Thyroid gland (tissue), 4 donors: ENCODE measurements around the gene PLAAT2. TPM values are rescaled to one million over a fixed set of nuclear protein-coding genes. Genes with fewer than 3 reads are reported as not detected.
"Not testable (repeated sequence)": the region's sequence is repeated elsewhere in the genome, so short reads cannot be mapped to it uniquely, and the experiment has no call there.

Source experiments
- DNase-seq, 2 donors: peaks; one replicate each; pipeline ENCODE4 v3.0.0-alpha.2; 2019
- H3K27ac ChIP-seq, 3 donors: fragments of 200-600 bp; sonication (generic); 1 replicate in 2 of 3; 2 replicates in 1 of 3; pipeline ENCODE4 v1.5.1; 2016 to 2019; ENCODE audit warnings: mild to moderate bottlenecking in 1 of 3, moderate library complexity in 1 of 3
- H3K27me3 ChIP-seq: fragments of 200-600 bp; sonication (generic); one replicate; pipeline ENCODE4 v1.5.1; 2019
- H3K36me3 ChIP-seq, 2 donors: fragments of 200-600 bp; sonication (generic); one replicate each; pipeline ENCODE4 v1.5.1; 2016 to 2019
- H3K4me1 ChIP-seq, 2 donors: fragments of 200-600 bp; sonication (generic); one replicate each; pipeline ENCODE4 v1.5.1; 2017 to 2019
- H3K4me3 ChIP-seq, 3 donors: fragments of 200-600 bp; sonication (generic); replicated peaks in 1 of 3; 1 replicate in 2 of 3; 2 replicates in 1 of 3; pipeline ENCODE4 v1.5.1; 2016; ENCODE audit warnings: mild to moderate bottlenecking in 1 of 3
- H3K9me3 ChIP-seq: fragments of 200-600 bp; sonication (generic); one replicate; pipeline ENCODE4 v1.5.1; 2017
- CTCF ChIP-seq, 6 experiments: fragments of 200-600 bp in 3 of 6; fragments of 450-650 bp in 3 of 6; sonication (generic) in 3 of 6; IDR thresholded peaks; one replicate each; pipeline ENCODE4 v1.5.1; 2016 to 2019; ENCODE audit warnings: antibody characterized with exemption in 6 of 6, mild to moderate bottlenecking in 2 of 6, inconsistent platforms in 1 of 6, moderate library complexity in 1 of 6
- POLR2A ChIP-seq, 2 donors: fragments of 450-650 bp; IDR thresholded peaks; one replicate each; pipeline ENCODE4 v1.6.1; 2017; ENCODE audit warnings: antibody characterized with exemption in 2 of 2, mild to moderate bottlenecking in 2 of 2, moderate library complexity in 1 of 2
- WGBS, 2 donors: methylation state at CpG; one replicate each; pipeline ENCODE4 v1.1.5; 2017; 5-methylcytosine and 5-hydroxymethylcytosine counted together
- intact Hi-C: fragments of 100-400 bp; cut with DNase I; formaldehyde crosslinking; loops from one replicate; pipeline ENCODE4 v1.15.1; 2023
- total RNA-seq, 4 donors: library from RNA; depleted of rRNA; stranded (reverse); fragments of >200 nt; gene quantifications; one replicate each; pipeline ENCODE4 v1.2.3, GENCODE V29; 2016

PLAAT2 gene
- total RNA-seq, 4 donors from 2014 or later, result 1.4 TPM; not detected in 3

GRCh38 chr11:63548178-63548577 is 15.0 kb downstream of the PLAAT2 start:
- intact Hi-C loops, result no loop called here
- no peak overlapping the region for H3K27ac ChIP-seq
- no peaks in the 10 kb centered on the region for H3K9me3 ChIP-seq
- H3K4me3 ChIP-seq, result no peak overlapping the region
- TF ChIP-seq POLR2A (IDR thresholded peaks at IDR 0.05), result no peak
- no peak for TF ChIP-seq CTCF (IDR thresholded peaks at IDR 0.05)
- no peaks in the 10 kb centered on the region for H3K27me3 ChIP-seq
- no peaks in the 10 kb centered on the region for H3K36me3 ChIP-seq
- DNase-seq, result no peak
- peaks cover 0 to 3% of the 10 kb centered on the region in 2 donors for H3K4me1 ChIP-seq
- 64 to 72% methylated on average over 4 of the region's 4 CpGs for WGBS, 2 donors

GRCh38 chr11:63547061-63547460 is 16.1 kb downstream of the PLAAT2 start:
- intact Hi-C loops, result no loop called here
- Histone ChIP-seq H3K27me3 (no peaks in the 10 kb centered on the region), H3K4me3 (no peak overlapping the region), H3K9me3 (no peaks in the 10 kb centered on the region), H3K27ac (no peak overlapping the region), H3K4me1 (peaks cover 0 to 3% of the 10 kb centered on the region in 2 donors), H3K36me3 (no peaks in the 10 kb centered on the region)
- TF ChIP-seq CTCF (IDR thresholded peaks at IDR 0.05) (no peak), POLR2A (IDR thresholded peaks at IDR 0.05) (no peak)
- no peak for DNase-seq
- WGBS, 2 donors, result 91 to 94% methylated on average over 1 of the region's 1 CpG

GRCh38 chr11:63543711-63544110 is 19.5 kb downstream of the PLAAT2 start:
- Histone ChIP-seq H3K36me3 (no peaks in the 10 kb centered on the region), H3K4me1 (peaks cover 3 to 4% of the 10 kb centered on the region in 2 donors), H3K27me3 (no peaks in the 10 kb centered on the region), H3K4me3 (no peak overlapping the region), H3K27ac (no peak overlapping the region), H3K9me3 (no peaks in the 10 kb centered on the region)
- 89% methylated on average over 2 of the region's 2 CpGs for WGBS, 2 donors
- no peak for DNase-seq
- intact Hi-C loops, result no loop called here
- no peak for TF ChIP-seq CTCF (IDR thresholded peaks at IDR 0.05)
- TF ChIP-seq POLR2A (IDR thresholded peaks at IDR 0.05), result no peak

GRCh38 chr11:63542506-63542905 is 20.7 kb downstream of the PLAAT2 start:
- H3K36me3 ChIP-seq, H3K27me3 ChIP-seq, H3K27ac ChIP-seq, H3K9me3 ChIP-seq, H3K4me3 ChIP-seq, DNase-seq, intact Hi-C loops: not testable (repeated sequence)
- peaks cover 9 to 16% of the 10 kb centered on the region in 2 donors for H3K4me1 ChIP-seq
- WGBS, 2 donors, result 79 to 80% methylated on average over 2 of the region's 2 CpGs

- Histone ChIP-seq H3K9me3 (no peaks in the 10 kb centered on the region), H3K4me3 (peak overlapping the region in 2 of 3 donors; percentile 9 to 22), H3K27ac (peak overlapping the region; percentile 87 to 96 (median 93)), H3K36me3 (no peaks in the 10 kb centered on the region), H3K4me1 (peaks cover 20 to 34% of the 10 kb centered on the region in 2 donors), H3K27me3 (no peaks in the 10 kb centered on the region)
- intact Hi-C loops, result no loop called here
- no peak for TF ChIP-seq CTCF (IDR thresholded peaks at IDR 0.05)
- TF ChIP-seq POLR2A (IDR thresholded peaks at IDR 0.05), result peak in 1 of 2 donors; percentile 46
- peak; percentile 92 to 95 for DNase-seq
- WGBS, 2 donors, result 15 to 17% methylated on average over 8 of the region's 8 CpGs
Measured at GRCh38 chr11:63537293-63538101, 25.7 kb downstream of the PLAAT2 start.
